Activated naive CD8-positive, alpha-beta T cell (primary cell): ENCODE results near the gene CDK14.
"Not testable (repeated sequence)": the region's sequence is repeated elsewhere in the genome, so short reads cannot be mapped to it uniquely, and the experiment has no call there.

Experiments used
- H3K27ac Mint-ChIP-seq: one replicate; pipeline ENCODE4 v1.8.0; 2021; ENCODE audit warnings: mixed read lengths
- H3K27me3 Mint-ChIP-seq: one replicate; pipeline ENCODE4 v1.8.0; 2021; ENCODE audit warnings: mixed read lengths
- H3K36me3 Mint-ChIP-seq: one replicate; pipeline ENCODE4 v1.8.0; 2021; ENCODE audit warnings: mixed read lengths
- H3K4me1 Mint-ChIP-seq: one replicate; pipeline ENCODE4 v1.8.0; 2021; ENCODE audit warnings: low read depth, mixed read lengths
- H3K4me3 Mint-ChIP-seq: one replicate; pipeline ENCODE4 v1.8.0; 2021; ENCODE audit warnings: mild to moderate bottlenecking, mixed read lengths
- H3K9me3 Mint-ChIP-seq: one replicate; pipeline ENCODE4 v1.8.0; 2021; ENCODE audit warnings: low read depth, mixed read lengths

Gene CDK14

GRCh38 chr7:90751595-90751994, 155.5 kb downstream of the CDK14 start:
- Mint-ChIP-seq H3K27ac (no peak overlapping the region), H3K4me1 (no peaks in the 10 kb centered on the region), H3K4me3 (no peak overlapping the region), H3K9me3 (no peaks in the 10 kb centered on the region), H3K27me3 (peaks cover 2% of the 10 kb centered on the region), H3K36me3 (no peaks in the 10 kb centered on the region)

- no peaks in the 10 kb centered on the region for H3K4me1 Mint-ChIP-seq
- no peak overlapping the region for H3K27ac Mint-ChIP-seq
- no peaks in the 10 kb centered on the region for H3K36me3 Mint-ChIP-seq
- H3K27me3 Mint-ChIP-seq: peaks cover 2% of the 10 kb centered on the region
- no peaks in the 10 kb centered on the region for H3K9me3 Mint-ChIP-seq
- no peak overlapping the region for H3K4me3 Mint-ChIP-seq
Observed at GRCh38 chr7:90752051-90752450, 155.9 kb downstream of the CDK14 start.

DNA sequence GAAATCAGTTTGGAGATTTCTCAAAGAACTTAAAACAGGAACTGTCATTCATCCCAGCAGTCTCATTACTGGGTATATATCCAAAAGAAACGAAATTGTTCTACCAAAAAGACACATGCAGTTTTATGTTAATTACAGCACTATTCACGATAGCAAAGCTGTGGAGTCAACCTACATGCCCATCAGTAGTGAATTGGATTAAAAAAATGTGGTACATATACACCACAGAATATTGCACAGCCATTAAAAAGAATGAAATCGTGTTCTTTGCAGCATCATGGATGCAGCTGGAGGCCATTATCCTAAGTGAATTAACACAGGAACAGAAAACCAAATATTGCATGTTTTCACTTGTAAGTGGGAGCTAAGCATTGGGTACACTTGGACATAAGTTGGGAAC, 158.9 kb downstream of the CDK14 start:
- no peak overlapping the region for H3K4me3 Mint-ChIP-seq
- no peak overlapping the region for H3K27ac Mint-ChIP-seq
- no peaks in the 10 kb centered on the region for H3K36me3 Mint-ChIP-seq
- H3K9me3 Mint-ChIP-seq: no peaks in the 10 kb centered on the region
- peaks cover 2% of the 10 kb centered on the region for H3K27me3 Mint-ChIP-seq
- H3K4me1 Mint-ChIP-seq: no peaks in the 10 kb centered on the region

DNA sequence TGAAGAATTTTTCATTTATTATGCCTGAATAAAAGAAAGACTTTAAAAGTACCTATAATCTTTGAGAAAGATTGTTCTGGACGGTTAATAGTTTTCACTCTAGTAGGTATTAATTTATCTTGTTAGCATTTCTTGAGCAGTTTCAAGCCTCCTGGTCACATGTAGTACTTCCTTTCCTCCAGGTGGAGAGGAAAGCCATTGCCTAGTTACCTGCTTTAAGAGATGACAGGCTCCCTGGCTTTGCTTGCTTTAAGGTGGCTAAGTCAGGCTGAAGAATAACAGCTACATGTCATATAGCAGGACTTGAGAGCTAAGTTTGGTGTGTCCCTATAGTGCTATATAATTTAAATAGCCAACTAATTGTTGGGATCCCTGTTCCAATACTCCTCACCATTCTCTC, 160.2 kb downstream of the CDK14 start:
- Mint-ChIP-seq H3K27me3 (peaks cover under 1% of the 10 kb centered on the region), H3K4me3 (no peak overlapping the region), H3K9me3 (no peaks in the 10 kb centered on the region), H3K4me1 (no peaks in the 10 kb centered on the region), H3K27ac (no peak overlapping the region), H3K36me3 (no peaks in the 10 kb centered on the region)

- H3K27me3 Mint-ChIP-seq, H3K27ac Mint-ChIP-seq, H3K9me3 Mint-ChIP-seq, H3K4me1 Mint-ChIP-seq, H3K4me3 Mint-ChIP-seq, H3K36me3 Mint-ChIP-seq: not testable (repeated sequence)
Observed at GRCh38 chr7:90757565-90757950, 161.4 kb downstream of the CDK14 start.

DNA sequence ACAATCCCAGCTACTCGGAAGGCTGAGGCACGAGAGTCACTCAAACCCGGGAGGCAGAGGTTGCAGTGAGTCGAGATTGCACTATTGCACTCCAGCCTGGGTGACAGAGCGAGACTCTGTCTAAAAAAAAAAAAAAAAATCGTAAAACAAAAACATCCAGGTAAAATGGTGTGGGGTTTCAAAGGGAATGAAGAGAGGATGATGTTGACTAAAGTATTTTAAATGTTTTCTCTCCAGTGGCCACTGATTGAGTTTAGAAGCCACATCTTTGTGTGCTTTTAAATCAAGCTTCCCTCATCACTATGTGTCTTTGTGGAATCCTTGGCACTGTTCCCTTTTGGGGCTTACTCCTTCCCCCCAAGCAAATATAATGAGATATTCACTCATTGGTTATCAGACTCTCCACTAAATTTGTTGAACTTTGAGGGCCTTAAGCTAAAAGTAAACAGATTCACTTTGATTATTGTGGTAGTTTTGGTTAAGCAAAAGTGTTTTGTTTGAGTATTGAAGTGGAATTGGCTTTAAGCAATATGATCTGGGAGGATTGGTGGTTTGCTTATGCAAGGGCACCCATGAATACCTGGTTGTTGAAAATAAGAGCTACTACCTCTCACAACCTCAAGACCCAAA, 162.9 kb downstream of the CDK14 start:
- Mint-ChIP-seq H3K4me1 (no peaks in the 10 kb centered on the region), H3K9me3 (no peaks in the 10 kb centered on the region), H3K27me3 (no peaks in the 10 kb centered on the region), H3K4me3 (no peak overlapping the region), H3K27ac (no peak overlapping the region), H3K36me3 (no peaks in the 10 kb centered on the region)

DNA sequence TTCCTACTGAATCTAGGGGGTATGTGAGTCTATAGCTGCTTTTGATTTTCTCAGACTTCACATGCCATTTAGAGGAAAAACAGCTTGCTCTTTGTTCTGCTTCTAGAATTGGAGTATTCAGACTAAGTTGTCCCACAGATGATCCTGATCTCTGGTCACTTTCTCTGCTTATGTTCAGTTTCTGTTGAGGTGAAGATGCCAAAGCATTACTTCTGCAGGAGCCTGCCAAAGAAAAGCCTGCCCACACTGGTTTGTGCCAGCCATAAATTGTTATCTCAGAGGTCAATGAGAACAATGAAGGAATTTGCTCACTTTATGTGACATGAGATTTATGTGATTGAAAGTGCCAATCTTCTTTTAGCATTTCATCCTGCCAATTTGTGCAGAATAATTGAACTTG, 163.6 kb downstream of the CDK14 start:
- no peak overlapping the region for H3K27ac Mint-ChIP-seq
- H3K4me3 Mint-ChIP-seq: no peak overlapping the region
- no peaks in the 10 kb centered on the region for H3K4me1 Mint-ChIP-seq
- H3K36me3 Mint-ChIP-seq: no peaks in the 10 kb centered on the region
- H3K27me3 Mint-ChIP-seq: no peaks in the 10 kb centered on the region
- H3K9me3 Mint-ChIP-seq: no peaks in the 10 kb centered on the region

DNA sequence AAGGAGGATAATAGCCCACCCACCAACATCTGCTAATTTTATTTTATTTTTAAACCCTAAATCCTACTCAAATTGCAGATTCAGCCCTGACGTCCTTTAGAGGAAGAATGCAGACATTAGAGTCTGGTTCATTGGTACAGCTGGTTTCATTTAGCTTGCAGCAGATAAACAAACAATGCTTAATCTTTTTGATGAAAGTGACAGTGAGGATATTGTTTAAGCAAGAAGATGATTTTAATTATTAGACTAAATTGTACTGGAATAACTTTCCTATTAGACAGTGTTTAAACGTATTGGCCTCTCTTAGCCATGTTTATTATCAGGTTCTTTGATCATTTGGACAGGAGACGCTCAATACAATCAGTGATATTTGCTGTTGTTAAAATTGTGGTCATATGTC, 164.8 kb downstream of the CDK14 start:
- H3K36me3 Mint-ChIP-seq: no peaks in the 10 kb centered on the region
- no peak overlapping the region for H3K4me3 Mint-ChIP-seq
- H3K27me3 Mint-ChIP-seq: no peaks in the 10 kb centered on the region
- H3K27ac Mint-ChIP-seq: no peak overlapping the region
- H3K4me1 Mint-ChIP-seq: no peaks in the 10 kb centered on the region
- H3K9me3 Mint-ChIP-seq: no peaks in the 10 kb centered on the region

GRCh38 chr7:90761584-90761983, 165.5 kb downstream of the CDK14 start:
- no peaks in the 10 kb centered on the region for H3K36me3 Mint-ChIP-seq
- H3K4me3 Mint-ChIP-seq: no peak overlapping the region
- no peak overlapping the region for H3K27ac Mint-ChIP-seq
- H3K4me1 Mint-ChIP-seq: no peaks in the 10 kb centered on the region
- H3K27me3 Mint-ChIP-seq: no peaks in the 10 kb centered on the region
- no peaks in the 10 kb centered on the region for H3K9me3 Mint-ChIP-seq

GRCh38 chr7:90763108-90763507, 167.0 kb downstream of the CDK14 start:
- H3K36me3 Mint-ChIP-seq: no peaks in the 10 kb centered on the region
- H3K27me3 Mint-ChIP-seq: no peaks in the 10 kb centered on the region
- H3K27ac Mint-ChIP-seq: no peak overlapping the region
- H3K9me3 Mint-ChIP-seq: no peaks in the 10 kb centered on the region
- H3K4me3 Mint-ChIP-seq: no peak overlapping the region
- H3K4me1 Mint-ChIP-seq: no peaks in the 10 kb centered on the region

- Mint-ChIP-seq H3K27ac (no peak overlapping the region), H3K4me3 (no peak overlapping the region), H3K4me1 (no peaks in the 10 kb centered on the region)
Observed at GRCh38 chr7:90764848-90765570, 168.9 kb downstream of the CDK14 start.

DNA sequence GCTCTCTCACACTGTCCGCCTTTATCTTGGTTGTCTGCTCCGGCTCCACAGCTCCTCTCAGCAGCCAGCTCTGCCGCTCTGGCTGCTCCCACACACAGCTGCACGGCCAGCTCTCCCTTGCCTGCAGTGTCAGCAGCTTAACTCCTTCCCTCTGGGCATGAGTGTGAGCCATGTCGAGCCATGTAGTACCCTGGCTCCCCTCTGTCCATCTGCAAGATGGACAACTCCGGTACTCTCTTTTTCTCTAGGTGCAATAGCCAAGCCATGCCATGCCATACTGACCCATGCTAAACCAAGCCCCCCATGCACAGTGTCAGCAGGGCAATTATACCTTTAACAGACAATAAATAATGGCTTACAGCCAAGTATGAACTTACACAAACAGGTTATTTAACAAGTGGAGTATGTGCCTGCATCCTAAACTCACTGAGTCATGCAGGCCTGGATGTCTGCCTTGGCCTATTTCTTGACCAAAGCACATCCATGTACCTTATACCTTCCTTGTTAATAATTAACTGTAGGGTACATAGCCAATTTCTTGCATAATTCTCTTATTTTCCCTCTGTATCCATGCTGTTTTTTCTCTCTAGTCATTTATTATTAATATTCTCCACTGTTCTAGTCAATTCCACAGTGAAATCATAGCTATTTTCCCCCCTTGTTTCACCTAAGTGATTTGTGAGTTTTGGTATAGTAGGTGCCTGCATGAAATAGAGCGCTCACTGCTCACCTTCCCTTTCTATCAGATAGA, 170.9 kb downstream of the CDK14 start:
- H3K27ac Mint-ChIP-seq: no peak overlapping the region
- H3K4me3 Mint-ChIP-seq: no peak overlapping the region
- H3K4me1 Mint-ChIP-seq: no peaks in the 10 kb centered on the region
- H3K27me3 Mint-ChIP-seq: no peaks in the 10 kb centered on the region
- no peaks in the 10 kb centered on the region for H3K36me3 Mint-ChIP-seq
- peaks cover 6% of the 10 kb centered on the region for H3K9me3 Mint-ChIP-seq

More at GRCh38 chr7:90764848-90765570, 168.9 kb downstream of the CDK14 start:
- H3K9me3 Mint-ChIP-seq: no peaks in the 10 kb centered on the region
- H3K27me3 Mint-ChIP-seq: no peaks in the 10 kb centered on the region
- H3K36me3 Mint-ChIP-seq: no peaks in the 10 kb centered on the region

DNA sequence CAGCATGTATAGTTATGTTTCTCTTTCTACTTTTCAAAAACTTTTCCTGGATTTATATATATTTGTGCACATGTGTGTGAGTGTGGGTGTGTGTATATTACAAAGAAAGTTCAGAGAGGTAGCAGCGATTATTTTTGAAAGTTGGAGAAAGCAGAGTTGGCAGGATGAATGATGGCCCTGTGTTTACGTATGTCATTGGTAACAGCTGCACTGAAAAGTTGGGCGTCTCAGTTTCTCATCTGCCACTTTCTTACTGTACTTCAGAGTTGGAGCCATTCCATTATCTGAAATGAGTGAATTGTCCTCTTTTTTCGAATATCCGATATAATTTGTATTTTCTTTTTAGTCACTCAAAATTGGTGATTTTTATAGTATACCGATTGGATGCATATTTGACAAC, 172.2 kb downstream of the CDK14 start:
- Mint-ChIP-seq H3K4me3 (no peak overlapping the region), H3K36me3 (no peaks in the 10 kb centered on the region), H3K27me3 (no peaks in the 10 kb centered on the region), H3K4me1 (no peaks in the 10 kb centered on the region), H3K27ac (no peak overlapping the region), H3K9me3 (peaks cover 6% of the 10 kb centered on the region)

- no peak overlapping the region for H3K27ac Mint-ChIP-seq
- peaks cover 6% of the 10 kb centered on the region for H3K9me3 Mint-ChIP-seq
- H3K36me3 Mint-ChIP-seq: no peaks in the 10 kb centered on the region
- H3K4me1 Mint-ChIP-seq: no peaks in the 10 kb centered on the region
- no peaks in the 10 kb centered on the region for H3K27me3 Mint-ChIP-seq
- H3K4me3 Mint-ChIP-seq: no peak overlapping the region
Observed at GRCh38 chr7:90769036-90769435, 172.9 kb downstream of the CDK14 start.

GRCh38 chr7:90769566-90769965, 173.4 kb downstream of the CDK14 start:
- H3K4me3 Mint-ChIP-seq, H3K9me3 Mint-ChIP-seq, H3K4me1 Mint-ChIP-seq, H3K36me3 Mint-ChIP-seq, H3K27me3 Mint-ChIP-seq, H3K27ac Mint-ChIP-seq: not testable (repeated sequence)
